Measurements from ENCODE around the gene MAP3K2.

- TF ChIP-seq SP1 (IDR thresholded peaks at IDR 0.05) = no peak
- no peak for TF ChIP-seq HDGF (IDR thresholded peaks at IDR 0.05; ENCODE audit: borderline replicate concordance)
- no peak for TF ChIP-seq FOXK2 (IDR thresholded peaks at IDR 0.05)
- TF ChIP-seq SUZ12 (IDR thresholded peaks at IDR 0.05) = no peak
- no peak for TF ChIP-seq BHLHE40 (IDR thresholded peaks at IDR 0.05; ENCODE audit: borderline replicate concordance)
- TF ChIP-seq FOXA1 (IDR thresholded peaks at IDR 0.05) = no peak
- no peak for TF ChIP-seq ELF4 (IDR thresholded peaks at IDR 0.05)
- TF ChIP-seq FOXM1 (IDR thresholded peaks at IDR 0.05; ENCODE audit: borderline replicate concordance) = no peak
- TF ChIP-seq ARNT (IDR thresholded peaks at IDR 0.05) = no peak
- no peak for TF ChIP-seq PKNOX1 (IDR thresholded peaks at IDR 0.05)
- no peak for TF ChIP-seq TARDBP (IDR thresholded peaks at IDR 0.05)
- TF ChIP-seq NFRKB (IDR thresholded peaks at IDR 0.05) = no peak
Observed at GRCh38 chr2:127347015-127347414, 40.8 kb downstream of the MAP3K2 start.

Data from HEK293T (cell line).